GM23248 (cell line): Measurements from ENCODE around the gene PPP2R1A. TPM values are rescaled to one million over a fixed set of nuclear protein-coding genes. Genes with fewer than 3 reads are reported as not detected.

Experiments
- DNase-seq: peaks from one replicate; pipeline ENCODE4 v3.0.0-alpha.2; 2015
- H2AFZ ChIP-seq: fragments of 200-600 bp; sonication (generic); 2 replicates; pipeline ENCODE4 v1.6.1; 2016; ENCODE audit warnings: antibody characterized with exemption
- H3F3A ChIP-seq: fragments of 200-600 bp; sonication (generic); 2 replicates; pipeline ENCODE4 v1.6.1; 2016; ENCODE audit warnings: mild to moderate bottlenecking, antibody characterized with exemption, mixed run types; ENCODE audit not compliant: insufficient read depth
- H3K27ac ChIP-seq: fragments of 200-600 bp; sonication (generic); 2 replicates; pipeline ENCODE4 v1.5.1; 2016; ENCODE audit warnings: mild to moderate bottlenecking
- H3K27me3 ChIP-seq: fragments of 200-600 bp; sonication (generic); replicated peaks from 2 replicates; pipeline ENCODE4 v1.6.1; 2016; ENCODE audit warnings: mild to moderate bottlenecking; ENCODE audit not compliant: insufficient read depth
- H3K36me3 ChIP-seq: fragments of 200-600 bp; sonication (generic); 2 replicates; pipeline ENCODE4 v1.6.1; 2016; ENCODE audit warnings: low read depth, mild to moderate bottlenecking
- H3K4me1 ChIP-seq: fragments of 200-600 bp; sonication (generic); 2 replicates; pipeline ENCODE4 v1.6.1; 2016; ENCODE audit warnings: mild to moderate bottlenecking; ENCODE audit not compliant: insufficient read depth
- H3K4me2 ChIP-seq: fragments of 200-600 bp; sonication (generic); one replicate; pipeline ENCODE4 v1.6.1; 2016; ENCODE audit warnings: mild to moderate bottlenecking; ENCODE audit not compliant: unreplicated experiment
- H3K4me3 ChIP-seq: fragments of 200-600 bp; sonication (generic); 2 replicates; pipeline ENCODE4 v1.5.1; 2016; ENCODE audit warnings: mild to moderate bottlenecking
- H3K79me2 ChIP-seq: fragments of 200-600 bp; sonication (generic); 2 replicates; pipeline ENCODE4 v1.6.1; 2016; ENCODE audit warnings: mild to moderate bottlenecking; ENCODE audit not compliant: insufficient read depth
- H3K9ac ChIP-seq: fragments of 200-600 bp; sonication (generic); 2 replicates; pipeline ENCODE4 v1.6.1; 2016; ENCODE audit warnings: mild to moderate bottlenecking
- H3K9me2 ChIP-seq: fragments of 200-600 bp; sonication (generic); 2 replicates; pipeline ENCODE4 v1.6.1; 2016; ENCODE audit warnings: mixed run types, mild to moderate bottlenecking, moderate library complexity; ENCODE audit not compliant: insufficient read depth
- H3K9me3 ChIP-seq: fragments of 200-600 bp; sonication (generic); one replicate; pipeline ENCODE4 v1.6.1; 2017; ENCODE audit warnings: low read depth
- H4K20me1 ChIP-seq: fragments of 200-600 bp; sonication (generic); 2 replicates; pipeline ENCODE4 v1.6.0; 2016; ENCODE audit not compliant: insufficient read depth
- EZH2 ChIP-seq: fragments of 200-600 bp; sonication (generic); IDR thresholded peaks from 2 replicates; pipeline ENCODE4 v1.6.1; 2018; ENCODE audit warnings: antibody characterized with exemption, mild to moderate bottlenecking; ENCODE audit not compliant: insufficient read depth, poor library complexity, severe bottlenecking
- EZH2phosphoT487 ChIP-seq: fragments of 200-600 bp; sonication (generic); IDR thresholded peaks from 2 replicates; pipeline ENCODE4 v1.6.1; 2018; ENCODE audit warnings: antibody characterized with exemption, moderate library complexity, mild to moderate bottlenecking, low read depth; ENCODE audit not compliant: insufficient read depth
- WGBS, 2 experiments: methylation state at CpG; one replicate each; pipeline ENCODE4 v1.1.6; 2015 to 2017; ENCODE audit warnings: low lambda C conversion rate in 2 of 2, low coverage in 1 of 2; ENCODE audit errors: missing lambda C conversion rate in 2 of 2; 5-methylcytosine and 5-hydroxymethylcytosine counted together
- in situ Hi-C: fragments of 300-500 bp; cut with MboI; formaldehyde crosslinking; loops from 2 replicates; pipeline ENCODE4 v1.15.0; 2020
- polyA plus RNA-seq: library from polyadenylated mRNA; unstranded; fragments of >200 nt; fragmentation: Nextera tagmentation; extraction: Ambion mirVana; gene quantifications from 2 replicates; pipeline ENCODE4 v1.2.1, GENCODE V29; 2016
- total RNA-seq: library from RNA; depleted of rRNA; stranded (reverse); fragments of >200 nt; shearing (Covaris generic); gene quantifications from 2 replicates; pipeline ENCODE4 v1.2.3, GENCODE V29; 2014

PPP2R1A gene
- total and polyA plus RNA-seq, 2 experiments from 2014 or later, result 248 to 277 TPM

DNA sequence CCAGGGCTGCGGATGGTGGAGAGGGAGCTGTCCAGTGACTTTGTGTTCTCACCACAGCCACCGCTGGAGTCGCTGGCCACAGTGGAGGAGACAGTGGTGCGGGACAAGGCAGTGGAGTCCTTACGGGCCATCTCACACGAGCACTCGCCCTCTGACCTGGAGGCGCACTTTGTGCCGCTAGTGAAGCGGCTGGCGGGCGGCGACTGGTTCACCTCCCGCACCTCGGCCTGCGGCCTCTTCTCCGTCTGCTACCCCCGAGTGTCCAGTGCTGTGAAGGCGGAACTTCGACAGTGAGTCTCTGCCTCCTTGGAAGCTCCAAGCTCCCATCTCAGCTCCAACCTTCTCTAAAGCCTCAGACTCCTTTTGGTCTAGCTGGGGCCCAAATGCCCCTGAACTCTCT is 21.4 kb downstream of the PPP2R1A start:
- no peak for TF ChIP-seq EZH2phosphoT487
- TF ChIP-seq EZH2, result no peak
- peaks cover 79% of the 10 kb centered on the region for H3K36me3 ChIP-seq
- no peaks in the 10 kb centered on the region for H3K9me2 ChIP-seq
- H3K4me1 ChIP-seq, result no peaks in the 10 kb centered on the region
- no peak overlapping the region for H2AFZ ChIP-seq
- no peak overlapping the region for H3K27ac ChIP-seq
- in situ Hi-C loops, result no loop called here
- no peaks in the 10 kb centered on the region for H3F3A ChIP-seq
- WGBS, 2 experiments, result 93 to 97% methylated on average over 20 of the region's 20 CpGs
- no peak for DNase-seq
- no peak overlapping the region for H3K4me2 ChIP-seq
- no peaks in the 10 kb centered on the region for H4K20me1 ChIP-seq
- H3K79me2 ChIP-seq, result peaks cover 72% of the 10 kb centered on the region
- no peak overlapping the region for H3K4me3 ChIP-seq
- no peak overlapping the region for H3K9ac ChIP-seq
- no peaks in the 10 kb centered on the region for H3K27me3 ChIP-seq
- H3K9me3 ChIP-seq, result no peaks in the 10 kb centered on the region

DNA sequence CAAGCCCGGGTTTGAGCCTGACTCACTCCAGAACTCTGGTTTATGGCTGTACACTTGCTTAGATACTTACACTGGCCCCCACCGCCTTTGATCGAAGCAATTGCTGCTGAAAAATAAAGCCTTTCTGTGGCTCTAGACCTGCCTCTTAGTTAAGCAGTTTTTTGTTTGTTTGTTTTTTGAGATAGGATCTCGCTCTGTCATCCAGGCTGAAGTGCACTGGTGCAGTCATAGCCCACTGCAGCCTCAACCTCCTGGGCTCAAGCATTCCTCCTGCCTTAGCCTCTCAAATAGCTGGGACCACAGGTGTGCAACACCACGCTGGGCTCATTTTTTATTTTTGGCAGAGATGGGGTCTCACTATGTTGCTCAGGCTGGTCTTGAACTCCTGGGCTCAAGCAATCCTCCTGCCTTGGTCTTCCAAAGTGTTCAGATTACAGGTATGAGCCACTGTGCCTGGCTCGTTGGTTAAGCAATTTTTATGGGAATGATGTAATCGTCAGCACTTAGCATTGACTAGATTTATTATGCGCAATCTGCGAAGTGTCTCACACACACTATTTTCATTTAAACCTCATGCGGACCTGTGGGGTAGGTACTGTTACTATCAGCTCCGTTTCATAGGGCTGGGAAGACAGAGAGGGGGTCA is 22.2 kb downstream of the PPP2R1A start:
- no peak for DNase-seq
- H3K4me1 ChIP-seq, result no peaks in the 10 kb centered on the region
- TF ChIP-seq EZH2 (no peak), EZH2phosphoT487 (no peak)
- H3K79me2 ChIP-seq, result peaks cover 72% of the 10 kb centered on the region
- WGBS, 2 experiments, result 88 to 89% methylated on average over 11 of the region's 11 CpGs
- in situ Hi-C loops, result no loop called here
- no peaks in the 10 kb centered on the region for H4K20me1 ChIP-seq
- H3K4me3 ChIP-seq, result no peak overlapping the region
- H3K9me3 ChIP-seq, result no peaks in the 10 kb centered on the region
- no peak overlapping the region for H3K4me2 ChIP-seq
- no peaks in the 10 kb centered on the region for H3K27me3 ChIP-seq
- H3K9ac ChIP-seq, result no peak overlapping the region
- peaks cover 77% of the 10 kb centered on the region for H3K36me3 ChIP-seq
- no peaks in the 10 kb centered on the region; the same call in 1 of the 2 replicates for H3F3A ChIP-seq
- no peak overlapping the region for H2AFZ ChIP-seq
- no peak overlapping the region for H3K27ac ChIP-seq
- no peaks in the 10 kb centered on the region for H3K9me2 ChIP-seq

DNA sequence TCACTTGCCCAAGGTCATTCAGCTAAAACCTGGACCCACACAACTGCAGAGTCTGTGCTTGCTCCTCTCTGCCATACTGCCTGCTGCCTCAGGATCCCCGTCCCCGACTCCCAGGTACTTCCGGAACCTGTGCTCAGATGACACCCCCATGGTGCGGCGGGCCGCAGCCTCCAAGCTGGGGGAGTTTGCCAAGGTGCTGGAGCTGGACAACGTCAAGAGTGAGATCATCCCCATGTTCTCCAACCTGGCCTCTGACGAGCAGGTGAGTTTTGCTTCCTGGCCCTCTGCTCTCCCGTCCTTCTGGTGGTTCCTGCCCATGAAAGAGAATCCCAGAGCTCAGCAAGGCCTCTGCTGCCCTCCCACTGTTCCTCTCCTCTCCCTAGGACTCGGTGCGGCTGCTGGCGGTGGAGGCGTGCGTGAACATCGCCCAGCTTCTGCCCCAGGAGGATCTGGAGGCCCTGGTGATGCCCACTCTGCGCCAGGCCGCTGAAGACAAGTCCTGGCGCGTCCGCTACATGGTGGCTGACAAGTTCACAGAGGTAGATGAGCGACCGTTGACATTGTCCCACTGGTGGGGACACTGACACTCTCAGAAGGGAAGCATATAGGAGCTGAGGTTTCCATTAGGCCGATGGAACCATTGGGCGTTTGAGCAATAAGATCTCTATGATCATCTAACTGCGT is 22.9 kb downstream of the PPP2R1A start:
- no peaks in the 10 kb centered on the region for H3K9me2 ChIP-seq
- peaks cover 77% of the 10 kb centered on the region for H3K36me3 ChIP-seq
- H3F3A ChIP-seq, result no peaks in the 10 kb centered on the region; the same call in 1 of the 2 replicates
- H2AFZ ChIP-seq, result no peak overlapping the region
- no peak for TF ChIP-seq EZH2
- TF ChIP-seq EZH2phosphoT487, result no peak
- H3K79me2 ChIP-seq, result peaks cover 70% of the 10 kb centered on the region
- in situ Hi-C loops, result no loop called here
- no peaks in the 10 kb centered on the region for H3K4me1 ChIP-seq
- H4K20me1 ChIP-seq, result no peaks in the 10 kb centered on the region
- no peaks in the 10 kb centered on the region for H3K9me3 ChIP-seq
- DNase-seq, result no peak
- 94 to 96% methylated on average over 25 of the region's 25 CpGs for WGBS, 2 experiments
- no peak overlapping the region for H3K4me3 ChIP-seq
- no peak overlapping the region for H3K9ac ChIP-seq
- H3K27me3 ChIP-seq, result no peaks in the 10 kb centered on the region
- no peak overlapping the region for H3K27ac ChIP-seq
- H3K4me2 ChIP-seq, result no peak overlapping the region

DNA sequence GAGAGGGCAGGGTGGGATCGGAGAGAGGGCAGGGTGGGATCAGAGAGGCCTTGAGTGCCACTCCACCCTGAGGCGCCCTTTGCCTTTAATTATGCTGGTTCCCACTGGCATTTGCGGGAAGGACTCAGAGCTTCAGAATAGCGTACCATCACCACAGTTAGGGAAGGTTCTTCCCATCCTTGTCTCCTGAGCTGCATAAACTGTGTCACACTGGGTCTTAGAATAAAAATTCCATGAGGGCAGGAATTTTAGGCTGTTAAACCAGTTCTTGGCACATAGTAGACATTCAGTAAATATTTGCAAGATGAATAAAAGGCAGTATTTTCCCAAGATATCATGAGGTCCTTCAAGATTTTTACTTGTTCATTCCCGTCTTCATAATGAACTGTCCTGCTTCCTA is 24.4 kb downstream of the PPP2R1A start:
- TF ChIP-seq EZH2 (no peak), EZH2phosphoT487 (no peak)
- H3K27me3 ChIP-seq, result no peaks in the 10 kb centered on the region
- DNase-seq, result no peak
- no peaks in the 10 kb centered on the region for H4K20me1 ChIP-seq
- in situ Hi-C loops, result no loop called here
- no peak overlapping the region for H3K4me2 ChIP-seq
- H3K9ac ChIP-seq, result no peak overlapping the region
- H2AFZ ChIP-seq, result no peak overlapping the region
- no peaks in the 10 kb centered on the region; the same call in 1 of the 2 replicates for H3F3A ChIP-seq
- H3K4me3 ChIP-seq, result no peak overlapping the region
- peaks cover 67% of the 10 kb centered on the region for H3K79me2 ChIP-seq
- WGBS, 2 experiments, result 93 to 94% methylated on average over 5 of the region's 5 CpGs
- H3K4me1 ChIP-seq, result no peaks in the 10 kb centered on the region
- no peaks in the 10 kb centered on the region for H3K9me2 ChIP-seq
- peaks cover 89% of the 10 kb centered on the region for H3K36me3 ChIP-seq
- no peak overlapping the region for H3K27ac ChIP-seq
- H3K9me3 ChIP-seq, result no peaks in the 10 kb centered on the region
